Posterior vena cava (tissue), 2 donors: ENCODE measurements around the gene CLCN1. TPM values are rescaled to one million over a fixed set of nuclear protein-coding genes. Genes with fewer than 3 reads are reported as not detected.
"Not testable (repeated sequence)": the region's sequence is repeated elsewhere in the genome, so short reads cannot be mapped to it uniquely, and the experiment has no call there.

Source experiments
- DNase-seq: peaks from one replicate; pipeline ENCODE4 v3.0.0-alpha.2; 2020; ENCODE audit warnings: low spot score
- intact Hi-C, 2 donors: fragments of 100-400 bp; cut with DNase I; formaldehyde crosslinking; loops; one replicate each; pipeline versions ENCODE4 v1.14.1 to v1.14.2; 2022 to 2023
- total RNA-seq, 2 donors: library from RNA; stranded (reverse); fragmentation: NEBNext Ultra II Directional; extraction: Animal tissue kit (Norgen Biotek cat#: 25700); gene quantifications; one replicate each; pipeline ENCODE4 v1.2.1, GENCODE V29; 2021
- donor health status: DM: yes; HTN: yes; CAD: no.
- donor health status: DM: yes; HTN: yes; CAD: no.

The CLCN1 gene
- total RNA-seq, 2 donors from 2014 or later, result 0.05 TPM; not detected in 1

DNA sequence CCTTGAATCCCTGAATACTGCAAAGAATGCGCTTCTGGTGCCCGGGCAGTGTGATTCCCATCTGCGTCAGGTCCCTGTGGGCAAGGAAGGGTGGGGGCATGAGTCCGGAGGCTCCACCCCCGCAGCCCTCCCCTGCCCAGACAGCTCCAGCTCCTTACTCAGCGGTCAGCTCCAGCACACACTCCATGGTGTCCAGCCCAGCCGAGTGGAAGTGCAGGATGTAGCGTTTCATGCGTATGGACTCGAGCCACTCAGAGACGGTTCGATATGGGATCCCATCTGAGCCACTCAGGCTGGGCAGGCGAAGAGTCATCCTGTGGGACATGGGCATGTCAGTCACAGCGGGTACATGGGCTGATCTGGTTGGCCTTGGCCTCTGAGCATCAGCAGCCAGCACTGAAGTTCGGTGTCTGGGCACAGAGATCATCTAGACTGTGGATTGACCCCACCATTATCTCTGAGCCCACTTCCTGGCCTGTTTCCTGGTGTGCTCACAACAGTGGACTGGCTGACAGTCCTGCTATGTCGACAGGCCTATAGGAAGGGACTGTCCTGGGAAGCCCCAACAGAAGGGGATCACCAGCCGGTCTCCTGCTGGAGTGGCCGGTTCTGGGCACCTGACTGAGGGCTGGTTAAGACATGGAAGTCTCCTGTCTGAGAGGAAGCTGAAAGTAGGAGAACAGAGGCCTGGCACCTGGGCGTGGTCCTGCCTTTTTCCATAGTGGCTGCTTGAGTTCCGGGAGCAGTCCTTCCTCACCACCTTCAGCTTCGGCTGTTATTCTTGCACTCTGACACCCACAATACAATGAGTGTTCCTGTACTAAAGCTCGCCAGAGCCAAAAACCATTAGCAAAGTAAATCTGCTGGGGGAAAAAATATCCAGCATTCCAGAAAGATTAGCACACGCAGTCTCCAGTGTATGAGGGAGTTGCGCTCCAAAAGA lies 75.8 kb downstream of the CLCN1 start:
- DNase-seq, result peak; percentile 95
- intact Hi-C loops, result no loop called here

DNA sequence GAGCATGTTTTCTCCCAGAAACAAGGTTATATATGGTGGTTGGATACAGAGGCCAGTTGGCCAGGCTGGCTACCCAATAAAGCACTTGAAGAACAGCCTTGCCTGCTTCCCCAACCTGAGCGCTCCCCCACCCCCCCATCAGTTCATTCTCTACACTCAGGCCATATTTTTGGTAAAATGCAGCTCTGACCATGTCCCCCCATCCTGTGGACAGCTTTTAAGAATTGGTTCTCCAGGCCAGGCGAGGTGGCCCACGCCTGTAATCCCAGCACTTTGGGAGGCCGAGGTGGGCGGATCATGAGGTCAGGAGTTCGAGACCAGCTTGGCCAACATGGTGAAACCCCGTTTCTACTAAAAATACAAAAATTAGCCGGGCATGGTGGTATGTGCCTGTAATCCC lies 76.5 kb downstream of the CLCN1 start:
- intact Hi-C loops, result not testable (repeated sequence)
- peak; percentile 64 for DNase-seq

DNA sequence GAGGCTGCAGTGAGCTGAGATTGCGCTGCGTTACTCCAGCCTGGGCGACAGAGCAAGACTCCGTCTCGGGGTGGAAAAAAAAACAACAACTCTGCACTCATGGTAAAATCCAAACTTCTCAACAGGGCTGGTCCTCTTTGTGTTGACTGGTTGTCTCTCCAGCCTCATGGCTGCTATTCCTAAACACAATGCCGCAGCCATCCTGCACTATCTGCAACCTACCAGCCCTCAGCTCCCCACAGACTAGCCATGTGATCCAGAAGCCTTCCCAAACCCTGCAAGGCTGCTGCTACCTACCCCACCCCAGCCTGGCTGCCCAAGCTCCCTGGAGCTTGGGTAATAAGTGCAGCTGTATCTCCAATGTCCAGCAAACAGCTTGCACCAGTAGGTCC lies 77.0 kb downstream of the CLCN1 start:
- peak; percentile 20 for DNase-seq
- intact Hi-C loops, result no loop called here

DNA sequence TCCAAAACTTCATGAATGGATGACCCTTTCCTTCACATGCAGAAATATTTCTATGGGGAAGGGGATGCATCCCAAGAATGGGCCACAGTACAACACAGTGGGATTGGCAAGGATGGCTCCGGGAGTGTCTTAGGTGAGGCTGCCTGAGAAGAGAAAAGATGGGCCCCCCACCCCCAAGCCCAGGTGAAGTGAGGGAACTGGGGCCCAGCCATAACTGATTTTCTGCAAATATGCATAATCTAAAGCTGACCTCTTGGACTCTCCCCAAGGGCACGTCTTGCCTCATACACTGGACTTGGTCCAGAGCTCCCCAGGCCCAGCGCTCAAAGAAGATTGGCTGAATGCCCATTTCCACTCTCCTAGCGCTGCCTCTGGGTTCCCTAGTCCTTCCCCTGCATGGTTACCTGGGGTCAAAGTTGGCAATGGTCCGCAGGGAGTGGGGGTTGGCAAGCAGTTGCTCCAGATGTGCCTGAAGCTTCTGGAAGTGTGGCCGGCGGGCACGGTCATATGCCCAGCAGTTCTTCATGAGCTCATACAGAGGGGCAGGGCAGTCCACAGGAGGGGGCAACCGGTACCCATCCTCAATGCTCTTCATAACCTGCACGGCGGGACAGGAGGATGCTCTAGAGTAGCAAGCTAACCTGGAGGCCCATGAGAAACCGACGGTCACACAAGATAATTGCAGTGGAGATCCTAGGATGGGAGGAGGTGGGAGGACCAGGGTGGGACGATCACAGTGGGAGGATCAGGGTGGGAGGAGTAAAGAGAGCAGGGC lies 77.5 kb downstream of the CLCN1 start:
- peak; percentile 78 for DNase-seq
- intact Hi-C loops, result no loop called here

DNA sequence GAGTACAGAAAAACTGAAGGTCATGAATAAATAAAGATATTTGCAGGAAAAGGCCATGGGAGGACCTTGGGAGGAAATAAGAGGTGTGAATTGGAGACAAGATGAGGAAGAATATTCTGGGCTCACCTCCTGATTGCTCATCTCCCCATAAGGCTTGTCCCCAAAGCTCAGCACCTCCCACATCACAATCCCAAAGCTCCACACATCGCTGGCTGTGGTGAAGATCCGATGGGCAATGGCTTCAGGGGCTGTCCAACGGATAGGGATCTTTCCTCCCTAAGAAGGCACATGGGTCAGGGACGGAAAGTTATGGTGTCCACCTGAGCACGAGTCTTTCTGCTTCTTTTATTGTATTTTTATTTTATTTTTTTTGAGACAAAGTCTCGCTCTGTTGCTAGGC lies 78.2 kb downstream of the CLCN1 start:
- intact Hi-C loops, result no loop called here
- DNase-seq, result peak; percentile 34

DNA sequence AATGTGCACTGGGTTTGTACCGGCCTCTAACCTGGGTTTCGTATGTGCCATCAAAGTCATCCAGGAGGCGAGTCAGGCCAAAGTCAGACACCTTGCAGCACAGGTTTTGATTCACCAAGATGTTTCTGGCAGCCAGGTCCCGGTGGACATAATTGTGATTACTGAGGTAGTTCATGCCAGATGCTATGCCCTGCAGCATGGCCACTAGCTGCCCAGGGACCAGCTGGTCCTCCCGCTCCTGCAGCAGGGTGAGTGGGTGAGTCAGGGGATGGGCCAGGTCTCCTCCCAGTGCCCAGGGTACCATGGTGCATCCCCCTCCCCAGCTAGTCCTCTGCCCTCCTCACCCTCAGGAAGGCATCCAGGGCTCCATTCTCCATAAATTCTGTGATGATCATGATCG lies 78.9 kb downstream of the CLCN1 start:
- DNase-seq, result peak; percentile 46
- intact Hi-C loops, result no loop called here

DNA sequence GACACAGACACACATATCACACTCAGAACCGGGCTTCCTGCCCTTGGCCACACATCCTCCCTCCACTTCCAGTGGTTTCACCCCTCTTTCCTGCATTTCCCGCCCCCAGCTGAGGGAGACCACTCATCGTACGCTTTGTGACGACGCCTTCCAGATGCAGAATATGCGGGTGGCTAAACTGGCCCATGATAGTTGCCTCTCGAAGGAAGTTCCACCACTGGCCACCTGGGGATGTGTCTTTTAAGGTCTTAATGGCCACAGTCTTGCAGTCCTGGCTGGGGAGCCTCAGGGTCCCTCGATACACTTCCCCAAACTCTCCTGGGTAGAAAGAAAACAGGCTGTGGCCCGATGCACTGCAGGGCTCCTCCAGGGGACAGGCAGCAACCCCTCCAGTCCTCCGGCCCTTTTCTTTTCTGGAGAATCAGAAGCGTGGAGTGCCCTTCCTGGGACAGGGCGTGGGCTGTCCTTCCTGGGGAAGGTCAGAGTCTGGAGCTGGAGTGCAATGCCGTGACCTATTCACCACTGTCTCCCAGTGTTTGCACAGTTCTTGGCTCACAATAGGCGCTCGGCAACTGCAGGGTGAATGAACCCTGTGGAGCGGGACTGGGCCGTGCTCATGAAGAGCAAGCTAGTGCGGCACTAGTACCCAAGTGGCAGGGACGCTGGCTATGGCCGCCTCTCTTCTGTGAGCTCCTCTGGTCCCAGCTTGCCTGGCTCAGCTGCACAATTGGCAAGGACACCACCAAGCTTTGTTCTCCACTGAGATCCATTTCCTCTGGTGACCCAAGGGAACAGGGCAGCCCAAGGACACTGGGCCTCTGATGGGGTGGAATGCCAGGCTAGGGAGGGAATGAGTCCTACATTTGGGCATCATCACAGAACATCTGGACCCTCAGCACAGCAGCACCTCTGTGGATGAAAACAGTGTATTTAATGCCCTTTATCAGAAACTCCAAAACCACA lies 79.6 kb downstream of the CLCN1 start:
- intact Hi-C loops, result no loop called here
- DNase-seq, result peak; percentile 82

DNA sequence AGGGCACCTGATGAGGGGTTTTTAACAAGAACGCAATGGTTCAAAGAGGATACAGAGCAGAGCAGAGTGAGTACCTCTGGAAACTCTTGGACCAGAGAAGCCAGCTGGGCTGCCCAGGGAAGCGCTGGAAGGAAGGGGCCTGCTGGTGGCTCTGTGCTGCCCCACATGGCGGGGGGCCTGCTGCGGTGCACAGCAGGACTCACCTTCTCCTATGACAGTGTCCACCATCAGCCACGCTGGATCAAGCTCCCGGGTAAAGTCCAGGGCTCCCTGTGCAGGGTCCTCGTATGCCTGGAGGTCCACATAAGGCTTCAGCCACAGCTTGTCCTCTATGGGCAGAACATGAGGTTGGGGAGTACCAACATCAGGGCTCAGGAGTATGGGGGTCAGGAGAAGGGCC lies 80.3 kb downstream of the CLCN1 start:
- intact Hi-C loops, result no loop called here
- peak; percentile 74 for DNase-seq

DNA sequence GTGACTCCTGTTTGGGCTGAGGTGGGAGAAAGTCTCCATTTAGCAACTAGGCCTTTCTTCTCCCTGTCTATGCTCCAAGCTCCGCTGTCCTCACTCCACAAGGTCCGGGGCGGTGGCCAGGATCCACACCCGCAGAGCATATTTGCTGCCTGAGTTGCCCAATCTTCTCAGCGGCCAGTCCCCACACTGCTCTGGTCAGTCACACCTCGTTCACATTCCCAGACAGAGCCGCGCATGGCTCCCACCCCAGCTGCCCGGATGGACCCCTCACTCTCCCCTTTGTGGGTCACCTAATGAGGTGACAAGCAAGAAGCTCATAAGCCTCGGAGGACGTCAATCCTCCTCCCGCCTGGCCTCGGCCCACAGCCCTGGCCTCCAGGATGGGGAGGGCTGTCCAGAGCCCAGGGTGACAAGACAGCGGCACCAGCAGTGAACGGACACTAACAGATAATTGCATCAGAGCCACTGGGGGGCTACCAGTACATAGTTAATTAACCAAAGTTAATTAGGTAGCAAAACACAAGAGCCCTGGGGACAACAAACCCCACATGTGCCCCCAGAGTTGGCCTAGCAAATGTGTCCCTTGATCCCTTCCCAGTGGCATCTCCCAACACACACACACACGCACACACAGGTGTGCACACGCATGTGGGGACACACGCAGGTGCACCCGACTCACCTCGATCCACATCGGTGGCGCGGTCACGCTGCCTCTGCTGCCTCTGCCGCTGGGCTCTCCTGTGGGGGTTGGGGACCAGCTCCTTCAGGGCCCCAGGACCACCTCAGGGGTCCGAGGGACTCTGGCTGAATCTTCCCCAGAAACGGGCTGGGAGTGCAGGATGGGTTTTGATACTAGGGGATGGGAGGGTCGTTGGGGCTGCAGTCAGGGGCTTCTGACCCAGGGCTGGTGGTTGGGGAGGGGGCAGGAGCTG lies 81.0 kb downstream of the CLCN1 start:
- intact Hi-C loops, result no loop called here
- peak; percentile 76 for DNase-seq

DNA sequence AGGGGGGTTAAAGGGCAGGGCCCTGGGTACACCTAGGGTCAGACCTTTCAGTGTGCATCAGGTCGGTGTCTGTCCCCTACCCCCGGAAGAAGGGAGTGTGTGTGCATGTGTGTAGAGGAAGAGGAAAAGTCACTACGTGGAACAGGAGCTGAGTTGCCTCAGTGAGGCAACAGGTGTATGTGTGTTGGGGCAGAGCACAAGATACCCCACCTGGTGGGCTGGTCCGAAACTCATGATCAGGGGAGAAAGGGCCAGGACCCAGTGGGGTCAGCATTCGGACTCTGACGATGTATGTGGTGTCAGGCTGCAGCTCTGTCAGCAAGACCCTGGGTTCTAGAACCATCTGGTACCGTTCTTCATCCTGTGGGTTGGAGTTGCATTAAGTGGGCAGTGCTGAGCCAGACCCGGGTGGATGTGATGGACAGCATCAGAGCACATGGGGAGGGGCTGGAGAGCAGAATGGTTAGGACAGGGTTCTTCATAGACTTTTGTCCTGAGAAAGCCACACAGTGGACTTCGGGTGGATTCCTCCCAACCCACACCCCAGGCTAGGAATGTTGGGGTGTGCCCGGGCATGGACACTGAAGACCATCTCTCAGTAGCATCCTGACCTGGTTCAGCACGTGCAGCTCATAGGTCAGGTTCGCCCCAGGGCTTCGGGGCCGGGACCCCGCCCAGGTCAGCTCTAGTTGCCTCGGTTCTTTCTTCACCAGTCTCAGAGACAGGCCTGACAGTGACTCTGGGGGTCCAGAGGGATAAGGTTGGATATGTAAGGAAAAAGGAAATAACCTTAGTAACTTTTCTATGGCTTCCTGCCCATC lies 82.0 kb downstream of the CLCN1 start:
- peak; percentile 64 for DNase-seq
- intact Hi-C loops, result no loop called here

DNA sequence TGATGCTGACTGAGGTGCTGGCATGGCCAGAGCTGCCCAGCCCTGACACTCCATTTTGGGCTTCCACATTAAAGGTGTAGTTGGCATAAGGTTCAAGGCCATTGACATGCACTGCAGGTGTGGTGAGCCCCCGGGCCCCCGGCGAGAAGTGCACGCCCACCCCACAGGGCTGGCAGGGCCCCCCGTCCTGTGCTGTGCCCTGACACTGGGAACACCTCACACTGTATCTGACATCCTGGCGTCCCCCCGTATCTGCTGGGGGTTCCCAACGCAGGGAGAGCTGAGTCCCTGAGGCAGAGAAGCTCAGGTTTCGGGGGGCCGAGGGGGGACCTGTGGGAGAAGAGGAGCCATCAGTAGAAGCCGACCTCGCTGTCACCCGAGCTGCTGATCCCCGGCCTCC lies 82.7 kb downstream of the CLCN1 start:
- intact Hi-C loops, result no loop called here

DNA sequence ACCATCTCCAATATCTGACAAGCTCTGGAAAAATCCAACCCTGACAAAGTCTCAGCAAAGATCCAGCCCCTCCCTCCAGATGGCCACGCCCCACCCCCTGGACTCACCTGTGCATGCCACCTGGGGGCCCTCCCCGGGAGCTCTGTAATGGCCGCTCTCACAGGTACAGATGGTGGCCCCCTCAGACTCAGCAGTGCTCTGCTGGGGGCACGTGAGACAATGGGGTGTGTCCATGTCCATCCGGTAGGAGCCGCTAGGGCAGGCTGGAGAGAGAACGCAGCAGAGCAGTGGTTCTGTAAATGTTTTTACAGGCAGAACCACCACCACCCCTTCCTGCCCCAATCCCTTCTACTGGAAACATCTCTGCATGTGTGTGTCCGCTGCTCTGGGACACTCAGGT lies 83.2 kb downstream of the CLCN1 start:
- peak; percentile 72 for DNase-seq
- intact Hi-C loops, result no loop called here

More for the DNA sequence above, 82.7 kb downstream of the CLCN1 start:
- DNase-seq, result peak; percentile 74

DNA sequence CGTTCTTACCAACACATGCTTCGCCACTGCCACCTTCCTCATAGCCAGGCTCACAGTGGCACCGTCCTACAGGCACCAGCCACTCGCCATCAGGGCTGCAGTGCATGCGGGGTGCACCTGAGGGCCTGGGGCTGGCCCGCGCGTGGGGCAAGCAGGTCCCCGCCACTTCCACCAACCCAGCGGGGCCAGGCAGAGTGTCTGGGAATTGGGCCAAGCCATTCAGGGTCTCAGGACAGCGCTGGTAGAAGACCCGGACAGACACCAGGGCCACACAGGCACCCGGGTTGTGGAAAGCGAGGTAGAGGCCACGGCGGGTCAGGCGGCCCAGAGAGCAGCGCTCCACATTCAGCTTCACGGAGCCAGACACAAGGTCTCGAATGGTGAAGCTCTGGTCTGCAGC lies 83.7 kb downstream of the CLCN1 start:
- intact Hi-C loops, result no loop called here
- DNase-seq, result peak; percentile 63

DNA sequence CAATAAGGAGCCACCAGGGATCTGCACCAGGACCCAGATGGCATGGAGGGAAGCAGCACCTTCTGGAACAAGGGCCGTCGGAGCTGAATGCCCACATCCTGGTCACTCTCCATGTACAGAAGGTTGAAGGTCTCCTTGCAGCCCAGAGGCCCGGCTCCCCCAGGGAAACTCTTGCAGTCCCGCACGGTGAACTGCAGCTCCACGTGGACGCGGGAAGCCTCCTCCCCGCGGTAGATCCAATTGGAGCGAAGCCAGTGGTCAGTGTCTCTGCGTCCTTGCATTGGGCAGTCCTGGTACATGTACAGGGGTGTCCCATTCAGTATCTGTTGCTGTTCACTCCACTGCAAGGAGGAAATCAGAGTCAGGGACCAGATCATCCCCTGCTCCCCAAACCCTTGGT lies 85.4 kb downstream of the CLCN1 start:
- peak; percentile 66 for DNase-seq
- intact Hi-C loops, result no loop called here
